SKM-1 (cell line): ENCODE measurements around the gene MPG.
"Not testable (repeated sequence)": the region's sequence is repeated elsewhere in the genome, so short reads cannot be mapped to it uniquely, and the experiment has no call there.

Experiments used
- DNase-seq: peaks from one replicate; lab custom pipeline; 2025; ENCODE audit not compliant: unreplicated experiment; lab: John Stamatoyannopoulos, UW

MPG gene, protein sequence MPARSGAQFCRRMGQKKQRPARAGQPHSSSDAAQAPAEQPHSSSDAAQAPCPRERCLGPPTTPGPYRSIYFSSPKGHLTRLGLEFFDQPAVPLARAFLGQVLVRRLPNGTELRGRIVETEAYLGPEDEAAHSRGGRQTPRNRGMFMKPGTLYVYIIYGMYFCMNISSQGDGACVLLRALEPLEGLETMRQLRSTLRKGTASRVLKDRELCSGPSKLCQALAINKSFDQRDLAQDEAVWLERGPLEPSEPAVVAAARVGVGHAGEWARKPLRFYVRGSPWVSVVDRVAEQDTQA

DNA sequence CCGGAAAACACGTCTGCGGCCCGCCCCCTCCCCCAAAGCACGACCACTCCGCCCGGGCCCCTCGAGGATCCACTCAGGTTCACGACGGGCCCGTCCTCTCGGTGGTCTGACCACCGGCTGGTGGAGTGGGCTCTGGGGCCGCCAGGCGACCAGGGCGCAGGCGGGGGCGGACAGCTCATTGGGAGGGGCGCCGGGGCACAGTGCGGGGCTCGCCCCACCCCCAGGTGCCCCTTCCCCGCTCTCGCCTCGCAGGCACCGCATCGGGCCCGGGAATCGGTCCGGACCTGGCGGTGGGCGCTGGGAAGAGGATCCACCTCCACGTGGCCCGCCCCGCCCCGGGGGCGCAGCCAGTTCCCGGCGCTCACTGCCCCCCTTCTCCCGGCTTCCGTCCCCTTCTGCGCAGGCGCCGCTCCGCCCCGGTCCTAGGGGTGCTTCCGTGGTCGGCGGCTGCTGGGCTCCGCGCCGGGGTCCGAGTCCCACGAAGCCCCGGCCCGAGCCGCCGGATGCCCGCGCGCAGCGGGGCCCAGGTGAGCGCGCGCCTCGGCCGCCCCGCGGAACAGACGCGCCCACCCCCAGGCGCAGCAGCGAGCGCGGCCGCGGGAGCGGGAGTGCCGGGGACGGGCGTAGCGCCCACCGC, at the start of gene MPG:
Gene MPG, plus strand, starts transcription at position 419 of the 637 bp plus-strand sequence. Its CDS starts 85 bp downstream, at position 504.
- DNase-seq = peak; percentile 40

DNA sequence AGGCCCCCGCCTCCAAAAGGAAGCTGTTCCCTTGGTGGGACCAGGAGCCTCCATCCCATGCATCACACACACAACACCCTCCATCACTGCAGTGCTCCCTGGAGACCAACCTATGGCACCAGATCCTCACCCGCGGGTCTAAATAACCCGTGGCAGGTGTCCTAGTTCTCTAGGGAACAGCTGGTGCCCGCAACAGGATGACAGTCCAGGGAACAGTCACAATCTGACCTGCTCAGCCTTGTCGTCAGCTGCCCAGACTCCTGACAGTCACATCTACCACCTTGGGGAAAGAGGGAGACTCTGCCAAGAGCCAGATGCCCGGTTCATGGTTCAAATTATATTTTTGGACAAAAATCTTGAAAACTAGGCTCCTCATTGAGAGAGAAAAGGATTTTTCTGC, 47.4 kb upstream of the MPG start:
- DNase-seq = not testable (repeated sequence)

DNA sequence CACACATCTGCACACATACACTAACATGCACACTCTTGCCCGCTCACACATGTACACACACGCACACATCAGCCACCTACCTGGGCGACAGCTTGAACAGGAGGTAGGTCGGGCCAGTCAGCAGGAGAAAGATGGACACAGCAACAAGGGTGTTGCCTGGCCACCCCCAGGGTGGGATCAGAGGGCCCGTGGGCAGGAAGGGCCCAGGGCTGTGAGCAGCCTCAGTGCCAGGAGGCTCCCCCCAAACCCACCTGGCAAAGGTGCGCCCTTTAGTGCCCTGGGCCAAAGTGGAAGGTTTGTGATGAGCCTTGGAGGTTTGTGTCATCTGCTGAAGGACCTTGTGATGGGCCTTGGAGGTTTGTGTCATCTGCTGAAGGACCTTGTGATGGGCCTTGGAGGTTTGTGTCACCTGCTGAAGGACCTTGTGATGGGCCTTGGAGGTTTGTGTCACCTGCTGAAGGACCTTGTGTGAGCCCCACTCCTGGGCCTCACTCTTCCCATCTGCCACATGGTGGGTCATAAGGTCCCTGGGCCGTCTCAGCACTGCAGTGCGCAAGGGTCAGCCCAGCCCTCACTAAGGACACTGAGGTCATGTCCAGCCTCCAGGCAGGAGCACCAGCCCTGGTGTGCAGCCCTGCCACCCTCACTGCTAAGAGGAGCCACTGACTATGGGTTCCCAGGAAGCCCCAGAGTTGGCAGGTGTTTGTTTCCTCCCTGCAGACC, 44.7 kb upstream of the MPG start:
- DNase-seq = not testable (repeated sequence)

DNA sequence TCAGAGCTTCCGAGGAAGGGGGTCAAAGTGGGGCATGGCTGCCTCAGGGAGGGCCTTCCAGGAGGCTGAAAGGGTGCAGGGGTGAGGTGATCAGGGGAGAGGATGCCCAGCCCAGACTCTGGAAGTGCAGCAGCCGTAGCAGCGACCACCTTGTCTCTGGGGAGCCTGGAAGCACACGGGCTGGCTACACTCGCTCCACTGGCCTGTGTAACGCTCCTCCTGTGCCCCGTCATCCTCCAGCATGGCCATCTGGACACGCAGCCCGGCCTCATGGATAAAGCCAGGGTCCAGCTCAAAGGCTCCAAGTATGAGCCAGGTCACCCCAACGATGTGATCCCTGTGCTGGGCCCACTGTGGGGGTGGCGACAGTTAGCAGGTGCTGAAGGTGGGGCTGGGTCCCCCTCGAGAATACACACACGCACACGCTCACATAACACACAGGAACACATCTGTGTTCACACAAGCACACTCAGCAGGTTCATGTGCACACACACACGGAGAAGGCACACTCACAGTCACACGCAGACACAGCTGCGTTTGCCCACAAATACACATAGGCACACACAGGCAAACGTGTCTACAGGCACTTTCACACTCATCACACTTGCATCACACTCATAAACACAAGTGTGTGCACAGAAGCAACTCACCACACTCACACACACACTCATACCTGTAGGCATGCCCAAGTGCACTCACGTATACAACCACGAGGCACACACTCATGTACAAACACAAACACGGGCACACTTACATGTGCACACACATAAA, 44.0 kb upstream of the MPG start:
- DNase-seq = no peak

GRCh38 chr16:34648-34987, 43.4 kb upstream of the MPG start:
- no peak for DNase-seq

GRCh38 chr16:35011-35677, 42.9 kb upstream of the MPG start:
- DNase-seq = peak; percentile 80

DNA sequence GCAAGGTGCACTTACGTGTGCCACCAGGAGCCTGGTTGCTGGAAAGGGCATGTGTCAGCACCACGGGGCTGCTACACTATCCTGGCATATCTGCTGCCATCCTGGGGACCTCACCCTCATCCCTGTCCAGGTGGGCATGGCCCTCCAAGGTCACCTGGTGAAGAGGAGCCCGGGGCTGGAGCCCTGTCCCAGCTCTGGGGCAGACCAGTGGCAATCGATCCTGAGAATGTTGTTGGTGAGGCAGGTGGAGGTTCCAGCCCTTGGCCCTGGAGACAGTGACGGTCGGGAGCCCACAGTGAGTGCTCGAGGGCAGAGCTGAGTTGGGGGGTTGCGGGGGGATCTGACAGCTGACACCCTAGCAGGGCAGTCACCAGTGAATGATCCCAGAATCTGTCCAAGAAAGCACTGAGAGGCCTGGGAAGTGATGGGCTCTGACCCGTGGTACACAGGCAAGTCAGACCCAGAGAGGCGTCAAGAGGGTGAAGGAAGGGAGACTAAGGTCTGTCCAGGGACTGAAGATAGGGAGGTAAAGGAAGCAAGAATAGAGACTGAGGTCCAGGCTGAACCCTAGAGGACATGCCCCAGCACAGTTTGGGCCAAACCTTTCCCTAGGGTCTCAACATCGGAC, 42.2 kb upstream of the MPG start:
- no peak for DNase-seq

DNA sequence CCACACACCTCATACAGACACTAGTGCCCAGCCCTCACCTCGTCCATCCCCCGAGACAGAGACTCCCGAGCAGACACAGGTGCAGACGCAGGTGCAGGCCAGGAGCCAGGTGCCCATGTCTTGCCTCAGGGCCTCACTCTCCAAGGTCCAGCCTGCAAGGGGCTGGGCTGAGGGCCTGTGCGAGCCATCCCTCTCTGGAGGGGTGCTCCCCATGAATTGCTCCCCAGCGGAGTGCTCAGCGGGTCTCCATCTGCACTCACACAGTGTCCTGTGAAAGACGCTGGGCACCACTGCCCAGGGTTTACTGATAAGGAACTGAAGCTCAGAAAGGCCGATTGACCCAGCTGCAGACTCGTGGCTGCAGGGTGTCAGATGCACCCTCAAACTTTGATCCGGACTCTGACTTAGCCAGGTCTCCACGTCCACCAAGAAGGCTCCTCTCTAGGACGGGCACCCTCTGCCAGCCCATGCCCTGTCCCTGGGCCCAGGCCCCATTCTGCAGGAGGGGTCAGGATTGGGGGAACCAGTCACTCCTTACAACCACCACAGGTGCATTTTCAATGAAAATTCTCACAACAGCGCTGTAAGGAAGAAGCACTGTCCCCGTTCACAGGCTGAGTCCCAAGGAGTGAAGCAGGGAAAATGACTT, 41.6 kb upstream of the MPG start:
- DNase-seq = no peak

GRCh38 chr16:37511-37910, 40.5 kb upstream of the MPG start:
- DNase-seq = peak; percentile 25

DNA sequence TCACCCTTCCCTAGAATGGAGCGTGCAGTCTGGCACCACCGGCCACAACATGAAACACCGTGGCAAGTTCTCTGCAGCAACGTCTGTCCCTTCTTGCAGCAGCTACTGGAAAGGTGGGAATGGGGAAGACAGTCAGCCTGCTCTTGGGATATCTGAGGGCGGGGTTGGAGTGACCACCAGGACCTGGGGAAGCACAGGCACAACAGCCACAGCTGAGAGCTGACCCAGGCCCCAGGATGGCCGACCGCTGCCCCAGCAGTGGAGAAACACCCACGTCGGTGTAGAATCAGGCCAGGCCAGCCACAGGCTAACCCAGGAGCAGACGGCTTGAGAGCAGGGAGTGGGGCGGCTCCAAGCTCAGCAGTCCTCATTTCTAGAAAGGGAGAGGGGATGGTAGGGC, 39.8 kb upstream of the MPG start:
- not testable (repeated sequence) for DNase-seq

DNA sequence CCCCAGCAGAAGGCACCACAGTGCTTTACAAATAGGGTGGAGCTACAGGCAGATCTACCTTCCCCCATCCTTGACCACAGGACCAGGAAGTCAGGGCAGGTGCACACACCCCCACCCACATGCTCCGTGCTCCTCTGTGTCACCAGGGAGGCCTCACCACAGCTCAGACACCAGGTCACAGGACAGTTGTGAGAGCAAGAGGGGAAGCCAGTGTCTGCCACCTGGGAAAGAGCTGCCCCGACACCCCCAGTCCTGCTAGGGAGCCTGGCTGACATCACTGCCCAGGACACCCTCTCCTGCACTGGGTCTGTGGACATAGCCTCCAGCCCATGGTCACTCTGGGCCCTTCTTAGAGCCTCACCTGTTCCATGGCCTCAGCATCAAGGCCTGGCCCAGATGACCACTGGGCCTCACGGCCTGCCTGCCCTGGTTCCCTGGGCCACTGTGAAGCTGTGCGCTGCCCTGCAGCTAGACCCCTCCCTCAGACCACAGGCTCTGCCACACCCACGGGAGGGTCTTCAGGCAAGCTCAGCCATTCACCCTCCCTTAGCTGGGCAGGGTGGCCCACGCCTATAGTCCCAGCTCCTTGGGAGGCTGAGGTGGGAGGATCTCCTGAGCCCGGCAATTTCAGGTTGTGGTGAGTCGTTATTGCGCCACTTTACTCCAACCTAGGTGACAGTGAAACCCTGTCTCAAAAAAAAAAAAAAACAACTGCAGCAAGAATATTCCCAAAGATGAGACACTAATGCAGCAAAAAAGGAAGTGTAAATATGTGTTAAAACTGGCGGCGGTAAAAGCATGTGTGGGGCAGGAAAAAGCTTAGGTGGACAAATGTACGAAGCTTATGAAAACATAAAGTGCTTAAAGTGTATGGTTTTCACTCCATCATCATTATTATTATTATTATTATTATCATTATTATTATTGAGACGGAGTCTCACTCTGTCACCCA, 38.8 kb upstream of the MPG start:
- DNase-seq = peak; percentile 19

DNA sequence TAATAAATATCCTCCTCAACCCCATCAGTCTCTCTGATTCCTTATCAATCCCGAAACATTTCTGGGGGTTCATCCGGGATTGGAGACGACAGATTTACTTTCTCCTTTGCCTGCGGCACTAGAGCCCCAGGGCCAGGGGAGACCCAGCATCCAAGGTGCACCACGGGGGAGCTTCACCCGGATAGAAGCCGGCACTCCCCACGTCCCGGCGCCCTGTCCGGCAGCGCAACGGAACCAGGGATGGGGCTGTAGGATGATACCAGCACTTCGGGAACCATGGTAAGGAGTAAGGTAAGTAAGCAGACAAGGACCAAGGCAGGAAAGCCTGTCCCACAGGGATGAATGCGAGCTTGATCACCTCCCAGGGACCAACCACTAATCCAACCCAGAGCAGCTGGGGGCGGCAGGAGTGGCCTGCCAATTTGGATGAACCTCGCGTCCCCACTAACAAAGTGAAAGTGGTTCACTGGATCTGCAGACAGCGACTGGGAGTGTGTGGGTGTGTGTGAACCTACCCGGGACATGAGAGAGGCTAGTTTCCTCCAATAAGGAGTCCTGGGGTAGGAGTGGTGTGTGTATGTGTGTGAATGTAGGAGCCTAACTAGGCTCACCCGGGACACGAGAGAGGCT, 36.5 kb upstream of the MPG start:
- DNase-seq = no peak

DNA sequence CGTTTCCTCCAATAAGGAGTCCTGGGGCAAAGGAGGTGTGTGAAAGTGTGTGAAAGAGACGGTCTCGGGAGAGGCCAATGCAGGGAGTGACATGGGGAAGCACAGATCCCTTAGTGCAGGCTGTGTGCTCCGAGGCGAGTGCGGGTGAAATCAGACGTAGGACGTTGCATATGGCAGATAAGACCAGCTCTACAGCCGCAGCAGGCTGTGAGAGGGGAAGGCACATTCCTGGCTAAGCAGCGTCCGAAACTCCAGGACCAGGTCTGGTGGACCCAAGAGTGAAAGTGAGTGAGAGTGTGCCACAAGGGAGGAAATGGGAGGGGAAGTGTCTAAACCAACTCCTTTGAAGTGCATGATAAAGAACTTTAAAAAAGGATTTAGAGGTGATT, 36.0 kb upstream of the MPG start:
- no peak for DNase-seq

- DNase-seq = no peak
Observed at GRCh38 chr16:42691-43090, 35.3 kb upstream of the MPG start.

- no peak for DNase-seq
Observed at GRCh38 chr16:43294-43693, 34.7 kb upstream of the MPG start.

DNA sequence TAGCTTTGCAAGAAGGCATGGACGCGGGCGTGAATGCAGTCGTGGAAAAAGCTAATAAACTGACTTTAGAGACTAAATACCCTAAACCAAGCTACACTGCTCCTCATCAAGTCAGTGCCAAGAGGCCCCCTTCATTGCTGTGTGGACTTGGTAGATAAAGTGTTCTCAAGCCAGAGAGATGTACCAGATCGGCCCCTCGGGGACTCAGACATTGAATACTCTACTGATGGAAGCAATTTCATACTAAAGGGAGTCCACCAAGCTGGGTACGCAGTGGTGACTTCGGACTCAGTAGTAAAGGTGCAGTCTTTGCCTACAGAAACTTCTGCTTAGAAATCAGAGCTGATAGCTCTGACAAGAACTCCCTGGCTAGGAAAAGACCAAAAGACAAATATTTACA, 33.4 kb upstream of the MPG start:
- DNase-seq = no peak

DNA sequence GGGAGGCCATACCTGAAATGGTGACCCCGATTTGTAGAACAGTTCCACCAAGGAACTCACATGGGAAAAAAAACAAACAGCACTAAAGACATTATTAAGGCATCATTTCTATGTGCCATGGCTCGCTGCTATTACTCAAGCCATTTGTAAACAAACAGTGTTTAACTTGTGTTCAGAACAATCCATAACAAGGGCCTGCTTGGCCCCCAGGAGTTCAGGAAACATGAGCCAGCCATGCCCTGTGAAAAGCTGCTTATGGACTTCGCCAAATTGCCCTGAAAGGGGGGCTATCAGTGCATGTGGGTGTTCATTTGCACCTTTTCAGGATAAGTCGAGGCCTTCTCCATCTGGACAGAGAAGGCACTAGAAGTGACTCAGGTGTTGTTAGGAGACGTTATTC, 32.6 kb upstream of the MPG start:
- DNase-seq = no peak

GRCh38 chr16:46510-46909, 31.5 kb upstream of the MPG start:
- DNase-seq = not testable (repeated sequence)
